Endothelial cell of umbilical vein (primary cell): ENCODE results near the gene KCNC1. TPM values are rescaled to one million over a fixed set of nuclear protein-coding genes. Genes with fewer than 3 reads are reported as not detected.

Experiments used
- BruUV-seq: library from RNA; stranded (reverse); fragments of 400-500 nt; replicated peaks from 2 replicates; lab custom pipeline; 2021; lab: Mats Ljungman, UMichigan
- CTCF ChIA-PET: fragments of 300-600, 350-600 bp; sonication (Branson Sonifier 250); formaldehyde crosslinking; loops from one replicate; lab custom pipeline; 2021; ENCODE audit warnings: antibody characterized with exemption, inconsistent platforms; lab: Charles Lee
- POLR2A ChIA-PET: fragments of 300-600, 350-600 bp; sonication (Branson Sonifier 250); formaldehyde crosslinking; loops from one replicate; lab custom pipeline; 2021; ENCODE audit warnings: antibody characterized with exemption, inconsistent platforms; lab: Charles Lee
- DNase-seq: peaks from one replicate; pipeline ENCODE4 v3.0.0-alpha.2; 2011; ENCODE audit warnings: low read depth, low spot score
- FAIRE-seq: peaks from 2 replicates; lab custom pipeline; 2011; peaks lifted over from hg19 to GRCh38; lab: Jason Lieb, UNC
- H2AFZ ChIP-seq: 2 replicates; pipeline ENCODE4 v1.6.0; 2012; ENCODE audit warnings: low read depth, low read length, control low read depth, inconsistent platforms
- H3K27ac ChIP-seq: 2 replicates; pipeline ENCODE4 v1.5.1; 2011; ENCODE audit warnings: low read depth, mild to moderate bottlenecking, control low read depth, low read length, moderate library complexity; ENCODE audit not compliant: insufficient read depth
- H3K27me3 ChIP-seq, 2 experiments: 2 replicates each; pipeline versions ENCODE4 v1.6.0 to v1.6.1; 2011; ENCODE audit warnings: low read length in 2 of 2, mixed read lengths in 1 of 2; ENCODE audit not compliant: control insufficient read depth in 2 of 2, insufficient read depth in 2 of 2
- H3K36me3 ChIP-seq, 2 experiments: 2 replicates in 1 of 2; 3 replicates in 1 of 2; pipeline ENCODE4 v1.5.1; 2011; ENCODE audit warnings: low read length in 2 of 2, mild to moderate bottlenecking in 1 of 2, moderate library complexity in 1 of 2; ENCODE audit not compliant: control insufficient read depth in 2 of 2, insufficient read depth in 2 of 2; ENCODE audit errors: extremely low read depth in 1 of 2
- H3K4me1 ChIP-seq: 3 replicates; pipeline ENCODE4 v1.5.1; 2011; ENCODE audit warnings: mild to moderate bottlenecking, low read length; ENCODE audit not compliant: control insufficient read depth, insufficient read depth; ENCODE audit errors: extremely low read depth
- H3K4me2 ChIP-seq: 2 replicates; pipeline ENCODE4 v1.6.1; 2011; ENCODE audit warnings: low read length, control low read depth, mixed read lengths; ENCODE audit not compliant: insufficient read depth
- H3K4me3 ChIP-seq, 3 experiments: fragments of 200-600 bp in 1 of 3; sonication (generic), shearing (Covaris generic) in 1 of 3; replicated peaks in 1 of 3; 2 replicates each; pipeline ENCODE4 v1.5.1; 2011 to 2016; ENCODE audit warnings: control low read depth in 3 of 3, low read length in 3 of 3, mild to moderate bottlenecking in 2 of 3, inconsistent platforms in 1 of 3, low read depth in 1 of 3, moderate library complexity in 1 of 3; ENCODE audit not compliant: insufficient read depth in 1 of 3
- H3K79me2 ChIP-seq: 2 replicates; pipeline ENCODE4 v1.6.0; 2012; ENCODE audit warnings: low read length, inconsistent platforms; ENCODE audit not compliant: control insufficient read depth, insufficient read depth
- H3K9ac ChIP-seq: replicated peaks from 2 replicates; pipeline ENCODE3; 2011; ENCODE audit warnings: low read length, control low read depth; ENCODE audit not compliant: insufficient read depth; ENCODE audit errors: extremely low read depth
- H3K9me1 ChIP-seq: replicated peaks from 3 replicates; pipeline ENCODE4 v1.6.0; 2011; ENCODE audit warnings: mild to moderate bottlenecking, low read length; ENCODE audit not compliant: control insufficient read depth, insufficient read depth; ENCODE audit errors: extremely low read depth
- H3K9me3 ChIP-seq: replicated peaks from 2 replicates; pipeline ENCODE4 v1.5.1; 2012; ENCODE audit warnings: low read length, inconsistent platforms; ENCODE audit not compliant: control insufficient read depth, insufficient read depth
- H4K20me1 ChIP-seq: replicated peaks from 2 replicates; pipeline ENCODE3; 2011; ENCODE audit warnings: mild to moderate bottlenecking, low read length; ENCODE audit not compliant: control insufficient read depth, insufficient read depth; ENCODE audit errors: extremely low read depth
- CTCF ChIP-seq, 2 donors: IDR thresholded peaks; 1 replicate in 1 of 2; 2 replicates in 1 of 2; pipeline ENCODE4 v1.5.1; 2011; ENCODE audit warnings: low read length in 2 of 2, mild to moderate bottlenecking in 2 of 2, moderate library complexity in 2 of 2, control low read depth in 1 of 2, inconsistent platforms in 1 of 2, low read depth in 1 of 2; ENCODE audit not compliant: insufficient read depth in 1 of 2; ENCODE audit errors: extremely low read depth in 1 of 2
- EZH2 ChIP-seq: IDR thresholded peaks from 2 replicates; pipeline ENCODE4 v1.6.1; 2012; ENCODE audit warnings: borderline replicate concordance, low read depth, mild to moderate bottlenecking, moderate library complexity, low read length, inconsistent platforms; ENCODE audit not compliant: severe bottlenecking
- FOS ChIP-seq: IDR thresholded peaks from 2 replicates; pipeline ENCODE4 v1.6.1; 2011; ENCODE audit warnings: mild to moderate bottlenecking, low read length, moderate library complexity, borderline replicate concordance; ENCODE audit not compliant: insufficient read depth
- GATA2 ChIP-seq: IDR thresholded peaks from 2 replicates; pipeline ENCODE4 v1.7.0; 2011; ENCODE audit warnings: low read depth, mild to moderate bottlenecking, moderate library complexity, mixed read lengths, low read length; ENCODE audit not compliant: insufficient read length, insufficient read depth
- JUN ChIP-seq: IDR thresholded peaks from 2 replicates; pipeline ENCODE4 v1.6.1; 2011; ENCODE audit warnings: borderline replicate concordance, low read depth; ENCODE audit not compliant: insufficient read length, insufficient read depth
- MAX ChIP-seq: IDR thresholded peaks from 2 replicates; pipeline ENCODE4 v1.6.1; 2011; ENCODE audit not compliant: insufficient read depth, insufficient read length
- MYC ChIP-seq: IDR thresholded peaks from one replicate; pipeline ENCODE4 v1.6.1; 2011; ENCODE audit warnings: mild to moderate bottlenecking, low read depth, low read length
- POLR2A ChIP-seq: IDR thresholded peaks from 2 replicates; pipeline ENCODE4 v1.6.1; 2012; ENCODE audit warnings: low read depth, mild to moderate bottlenecking, control low read depth, low read length
- POLR2AphosphoS5 ChIP-seq: IDR thresholded peaks from 2 replicates; pipeline ENCODE4 v1.6.1; 2012; ENCODE audit warnings: low read depth, mild to moderate bottlenecking, control low read depth, low read length, moderate library complexity; ENCODE audit not compliant: insufficient read depth
- dilution Hi-C: fragments of 300-500 bp; cut with MboI; formaldehyde crosslinking; loops from one replicate; pipeline ENCODE4 v1.15.0; 2019; ENCODE audit warnings: low sequenced_read_pairs; ENCODE audit not compliant: extremely low pct_ligation_motif_present
- intact Hi-C: fragments of 100-400 bp; cut with micrococcal nuclease; formaldehyde crosslinking; loops from one replicate; pipeline ENCODE4 v1.10.0; 2022
- polyA plus RNA-seq, 4 experiments: library from polyadenylated mRNA; depleted of rRNA in 3 of 4; stranded (reverse) in 3 of 4; unstranded in 1 of 4; fragments of >200 nt; gene quantifications; 2 replicates each; pipeline versions ENCODE4 v1.2.1 to v1.2.3, GENCODE V29; 2011 to 2012; ENCODE audit warnings: missing spikeins in 1 of 4
- total RNA-seq: library from RNA; stranded (reverse); gene quantifications from 2 replicates; pipeline ENCODE4 v1.2.3, GENCODE V29; 2021

Gene KCNC1
- total and polyA plus RNA-seq, 2 donors (not counting 3 experiments of a cell fraction or from before 2014, with no cell fraction given): not detected

GRCh38 chr11:17828311-17828751 is 93.8 kb downstream of the KCNC1 start:
- Histone ChIP-seq H3K27me3 (no peaks in the 10 kb centered on the region), H4K20me1 (no peaks in the 10 kb centered on the region), H3K9ac (no peak overlapping the region), H3K4me1 (no peaks in the 10 kb centered on the region), H3K36me3 (no peaks in the 10 kb centered on the region), H3K4me2 (no peak overlapping the region), H3K9me3 (no peaks in the 10 kb centered on the region), H3K27ac (no peak overlapping the region), H2AFZ (no peak overlapping the region), H3K9me1 (no peaks in the 10 kb centered on the region), H3K4me3 (no peak overlapping the region), H3K79me2 (no peaks in the 10 kb centered on the region)
- no peak for DNase-seq
- dilution Hi-C loops: no loop called here
- FAIRE-seq: no peak
- no TSS peak for BruUV-seq
- intact Hi-C loops: no loop called here
- POLR2A ChIA-PET: interaction anchor here (0.6 kb wide), 1 partner anchor 1484 kb away, joined by 3 read pairs; no protein-coding TSS in a partner anchor
- TF ChIP-seq GATA2 (no peak), POLR2A (no peak), MYC (no peak)
- CTCF ChIA-PET: interaction anchor here (0.7 to 1.5 kb wide), 3 partner anchors 11 to 97 kb away, joined by 3 to 4 read pairs (median 3); no protein-coding TSS in a partner anchor

GRCh38 chr11:17831228-17831627 is 96.6 kb downstream of the KCNC1 start:
- H3K4me2 ChIP-seq: no peak overlapping the region
- no peak for TF ChIP-seq POLR2AphosphoS5
- no peak for TF ChIP-seq MAX
- TF ChIP-seq CTCF (IDR thresholded peaks at IDR 0.05; ENCODE audit: extremely low read depth in 1 of 2, insufficient read depth in 1 of 2, low read depth in 1 of 2, low read length in 2 of 2): no peak
- no peak for TF ChIP-seq FOS
- no peak for TF ChIP-seq POLR2A
- no peak for TF ChIP-seq EZH2
- TF ChIP-seq JUN: no peak
- no peak for TF ChIP-seq MYC
- no peak for TF ChIP-seq GATA2
- intact Hi-C loops (no loop called here), dilution Hi-C loops (no loop called here)
- ChIA-PET CTCF (no interaction called here), POLR2A (no interaction called here)
- H3K36me3 ChIP-seq: no peaks in the 10 kb centered on the region
- no peak overlapping the region for H3K9ac ChIP-seq
- BruUV-seq: no TSS peak
- H3K79me2 ChIP-seq: no peaks in the 10 kb centered on the region
- no peaks in the 10 kb centered on the region for H4K20me1 ChIP-seq
- H3K4me3 ChIP-seq: no peak overlapping the region
- no peaks in the 10 kb centered on the region for H3K27me3 ChIP-seq
- FAIRE-seq: no peak
- no peak for DNase-seq
- no peaks in the 10 kb centered on the region for H3K9me3 ChIP-seq
- H3K9me1 ChIP-seq: no peaks in the 10 kb centered on the region
- H3K27ac ChIP-seq: no peak overlapping the region
- H2AFZ ChIP-seq: no peak overlapping the region
- H3K4me1 ChIP-seq: no peaks in the 10 kb centered on the region
